GM12878 (cell line): ENCODE data around the gene ANAPC5.

Source experiments
- BRCA1 ChIP-seq: IDR thresholded peaks from 2 replicates; pipeline ENCODE4 v1.6.1; 2011; ENCODE audit warnings: low read depth, low read length, improper control_type of control experiment
- CEBPZ ChIP-seq: fragments of 150-350 bp; IDR thresholded peaks from 2 replicates; pipeline ENCODE4 v1.6.1; 2016; ENCODE audit warnings: low read depth, low read length
- CTCF ChIP-seq, 3 experiments: IDR thresholded peaks in 2 of 3; conservative IDR thresholded peaks in 1 of 3; 2 replicates each; pipeline ENCODE4 v1.5.1; 2011; ENCODE audit warnings: low read depth in 3 of 3, low read length in 3 of 3, mild to moderate bottlenecking in 3 of 3, control low read depth in 2 of 3, moderate library complexity in 2 of 3, inconsistent platforms in 1 of 3, mixed read lengths in 1 of 3; ENCODE audit not compliant: control insufficient read depth in 2 of 3, insufficient read depth in 1 of 3; ENCODE audit errors: extremely low read depth in 1 of 3
- EP300 ChIP-seq, 2 experiments: fragments of 150-350 bp in 1 of 2; IDR thresholded peaks; 2 replicates each; pipeline ENCODE4 v1.6.1; 2011 to 2012; ENCODE audit warnings: low read depth in 2 of 2, low read length in 2 of 2, borderline replicate concordance in 1 of 2, improper control_type of control experiment in 1 of 2, inconsistent platforms in 1 of 2; ENCODE audit not compliant: control insufficient read depth in 1 of 2
- EZH2 ChIP-seq: IDR thresholded peaks from 2 replicates; pipeline ENCODE4 v1.6.1; 2012; ENCODE audit warnings: low read depth, mild to moderate bottlenecking, control low read depth, inconsistent platforms, low read length, borderline replicate concordance; ENCODE audit not compliant: control insufficient read depth
- HDGF ChIP-seq: fragments of 450-650 bp; IDR thresholded peaks from 2 replicates; pipeline ENCODE4 v1.6.1; 2016; ENCODE audit warnings: antibody characterized with exemption
- JUND ChIP-seq: IDR thresholded peaks from 2 replicates; pipeline ENCODE4 v1.6.1; 2012; ENCODE audit warnings: low read depth, mild to moderate bottlenecking, low read length, improper control_type of control experiment, moderate library complexity
- NRF1 ChIP-seq: conservative IDR thresholded peaks from 2 replicates; pipeline ENCODE4 v1.6.1; 2011; ENCODE audit warnings: mild to moderate bottlenecking, low read depth, low read length, improper control_type of control experiment
- POLR2AphosphoS5 ChIP-seq: IDR thresholded peaks from 2 replicates; pipeline ENCODE4 v1.6.1; 2011; ENCODE audit warnings: mild to moderate bottlenecking, low read length, inconsistent platforms
- RAD51 ChIP-seq: fragments of 450-650 bp; IDR thresholded peaks from 2 replicates; pipeline ENCODE4 v1.6.1; 2016; ENCODE audit warnings: moderate library complexity, mild to moderate bottlenecking, inconsistent platforms
- SMC3 ChIP-seq: IDR thresholded peaks from 2 replicates; pipeline ENCODE4 v1.6.1; 2011; ENCODE audit warnings: low read length, improper control_type of control experiment, borderline replicate concordance
- TCF12 ChIP-seq: IDR thresholded peaks from 2 replicates; pipeline ENCODE4 v1.6.1; 2011; ENCODE audit warnings: low read depth, mild to moderate bottlenecking, low read length

DNA sequence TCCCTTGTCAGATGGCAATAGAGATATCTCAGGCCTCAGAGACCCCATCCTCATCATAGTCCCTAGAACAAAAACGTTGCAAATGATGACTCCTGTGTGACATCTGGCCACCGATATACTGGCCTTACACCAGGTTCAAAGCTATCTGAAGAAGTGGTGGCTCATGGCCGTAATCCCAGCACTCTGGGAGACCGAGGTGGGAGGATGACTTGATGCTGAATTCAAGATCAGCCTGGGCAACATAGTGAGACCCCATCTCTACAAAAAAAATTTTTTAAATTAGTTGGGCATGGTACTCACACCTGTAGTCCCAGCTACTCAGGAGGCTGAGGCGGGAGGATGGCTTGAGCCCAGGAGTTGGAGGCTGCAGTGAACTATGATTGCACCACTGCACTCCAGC, 68.8 kb downstream of the ANAPC5 start:
- TF ChIP-seq HDGF (no peak), POLR2AphosphoS5 (no peak), JUND (no peak), TCF12 (no peak), CTCF (IDR thresholded peaks at IDR 0.05 in 2 of 3, conservative IDR thresholded peaks at IDR 0.05 in 1 of 3; ENCODE audit: control insufficient read depth in 2 of 3, extremely low read depth in 1 of 3, insufficient read depth in 1 of 3, low read depth in 3 of 3, low read length in 3 of 3) (no peak), RAD51 (no peak), SMC3 (no peak), EP300 (IDR thresholded peaks at IDR 0.05; ENCODE audit: borderline replicate concordance in 1 of 2, control insufficient read depth in 1 of 2, low read depth in 2 of 2, low read length in 2 of 2) (no peak), BRCA1 (no peak), CEBPZ (no peak), EZH2 (no peak), NRF1 (no peak)
